Activated CD4-positive, CD25-positive, alpha-beta regulatory T cell treated with anti-CD3 and anti-CD28 coated beads, Interleukin-2, amount 50 U/mL, for 16 hours (primary cell): ENCODE results near the gene INIP.
"Not testable (repeated sequence)": the region's sequence is repeated elsewhere in the genome, so short reads cannot be mapped to it uniquely, and the experiment has no call there.

Source experiments
- DNase-seq: peaks from one replicate; pipeline ENCODE4 v3.0.0-alpha.2; 2020; ENCODE audit warnings: low read depth, low spot score

The INIP gene

GRCh38 chr9:112673221-112673620, 44.7 kb downstream of the INIP start:
- not testable (repeated sequence) for DNase-seq

GRCh38 chr9:112670991-112671625, 46.8 kb downstream of the INIP start:
- DNase-seq = no peak

DNA sequence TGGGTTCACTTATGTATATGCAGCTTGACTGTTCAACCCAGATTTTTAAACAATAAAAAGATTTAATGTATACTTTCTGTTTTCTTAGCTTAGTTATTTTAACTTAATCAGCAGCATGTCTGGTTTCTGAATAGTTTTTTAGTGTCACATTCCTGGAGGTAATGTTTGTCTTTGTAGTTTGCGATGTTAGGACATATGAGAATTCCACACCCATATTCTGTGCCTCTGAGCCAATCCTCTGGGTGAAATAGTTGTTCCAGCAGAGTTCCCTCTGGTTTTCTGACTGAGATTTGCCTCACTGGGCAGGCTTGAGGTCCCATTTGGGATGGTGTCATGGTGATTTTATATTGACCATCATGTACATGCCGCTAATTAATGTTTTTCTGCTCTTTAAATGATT, 48.6 kb downstream of the INIP start:
- DNase-seq = no peak

GRCh38 chr9:112665347-112665746, 52.6 kb downstream of the INIP start:
- no peak for DNase-seq

DNA sequence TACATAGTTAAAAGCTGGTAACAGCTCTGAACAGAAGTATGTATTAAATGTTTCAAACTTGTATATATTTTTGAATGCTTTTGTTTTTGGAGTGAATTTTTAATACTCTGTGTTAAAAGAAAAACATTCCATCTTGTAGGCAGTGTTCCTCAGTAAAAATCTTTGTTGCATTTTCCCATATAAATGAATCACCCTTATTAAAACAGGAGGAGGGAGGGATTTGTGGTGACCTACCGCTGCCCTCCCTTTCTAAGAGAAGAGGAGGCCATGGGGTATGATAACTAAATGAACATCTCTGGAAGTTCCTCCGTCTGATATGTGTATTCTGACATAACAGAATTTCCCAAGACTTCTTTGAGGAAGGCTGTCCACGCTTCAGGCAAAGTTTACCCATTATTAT, 53.4 kb downstream of the INIP start:
- no peak for DNase-seq

GRCh38 chr9:112663681-112664080, 54.2 kb downstream of the INIP start:
- no peak for DNase-seq

GRCh38 chr9:112659906-112660305, 58.0 kb downstream of the INIP start:
- no peak for DNase-seq

GRCh38 chr9:112655668-112656067, 62.2 kb downstream of the INIP start:
- no peak for DNase-seq

DNA sequence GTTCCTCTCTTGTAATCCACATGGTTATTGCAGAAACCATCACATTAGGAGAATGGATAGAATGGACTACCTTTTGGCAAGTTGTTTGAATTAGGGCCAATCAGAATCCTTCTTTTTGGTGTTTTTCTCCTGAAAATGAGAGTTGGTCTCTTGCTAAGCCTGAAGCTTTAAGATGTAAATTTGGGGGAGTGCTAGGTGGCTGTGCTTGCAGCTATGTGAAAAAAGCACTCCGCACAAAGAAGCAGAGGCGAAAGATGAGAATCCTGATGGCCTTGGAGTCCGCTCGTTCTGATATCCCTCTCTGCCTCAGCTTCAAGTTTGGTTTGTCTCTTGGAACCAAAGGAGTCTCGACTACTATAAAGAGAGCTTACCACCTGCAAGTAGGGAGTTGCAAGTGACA, 63.6 kb downstream of the INIP start:
- no peak for DNase-seq

GRCh38 chr9:112648624-112649023, 69.3 kb downstream of the INIP start:
- DNase-seq = no peak

GRCh38 chr9:112647596-112647995, 70.3 kb downstream of the INIP start:
- no peak for DNase-seq

DNA sequence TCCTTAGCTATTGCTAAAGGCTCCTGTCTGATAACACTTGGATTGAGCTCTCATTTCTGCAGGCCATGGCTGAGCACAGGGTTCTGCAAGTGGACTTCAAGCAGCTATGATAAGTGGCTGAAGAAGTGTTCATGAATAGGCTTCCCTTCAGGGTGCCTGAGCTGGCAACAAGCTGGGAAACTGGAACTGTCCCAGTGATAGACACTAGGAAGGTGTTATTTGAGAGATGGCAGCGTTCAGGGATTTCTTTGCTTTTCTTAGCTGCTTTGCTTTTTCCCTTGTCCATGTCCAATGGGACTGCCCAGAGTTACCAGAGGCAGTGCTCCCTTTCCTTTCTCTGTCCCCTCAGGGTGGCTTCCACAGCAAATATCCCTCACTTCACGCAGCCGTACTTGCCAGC, 75.8 kb downstream of the INIP start:
- DNase-seq = no peak

- DNase-seq = no peak
These were observed 77.6 kb downstream of the INIP start for GRCh38 chr9:112640311-112640710.
